ENCODE results near the gene TPRKB. TPM values are rescaled to one million over a fixed set of nuclear protein-coding genes. Genes with fewer than 3 reads are reported as not detected.
A peak's percentile ranks its signal among the peaks of the same experiment; 100 is the strongest.
"Not testable (repeated sequence)": the region's sequence is repeated elsewhere in the genome, so short reads cannot be mapped to it uniquely, and the experiment has no call there.

Gene TPRKB
- 10 to 100 TPM in 4 of 6 donors, 1 to 10 TPM in 2; 4.7 to 19.0 (median 13.4) TPM for total RNA-seq

DNA sequence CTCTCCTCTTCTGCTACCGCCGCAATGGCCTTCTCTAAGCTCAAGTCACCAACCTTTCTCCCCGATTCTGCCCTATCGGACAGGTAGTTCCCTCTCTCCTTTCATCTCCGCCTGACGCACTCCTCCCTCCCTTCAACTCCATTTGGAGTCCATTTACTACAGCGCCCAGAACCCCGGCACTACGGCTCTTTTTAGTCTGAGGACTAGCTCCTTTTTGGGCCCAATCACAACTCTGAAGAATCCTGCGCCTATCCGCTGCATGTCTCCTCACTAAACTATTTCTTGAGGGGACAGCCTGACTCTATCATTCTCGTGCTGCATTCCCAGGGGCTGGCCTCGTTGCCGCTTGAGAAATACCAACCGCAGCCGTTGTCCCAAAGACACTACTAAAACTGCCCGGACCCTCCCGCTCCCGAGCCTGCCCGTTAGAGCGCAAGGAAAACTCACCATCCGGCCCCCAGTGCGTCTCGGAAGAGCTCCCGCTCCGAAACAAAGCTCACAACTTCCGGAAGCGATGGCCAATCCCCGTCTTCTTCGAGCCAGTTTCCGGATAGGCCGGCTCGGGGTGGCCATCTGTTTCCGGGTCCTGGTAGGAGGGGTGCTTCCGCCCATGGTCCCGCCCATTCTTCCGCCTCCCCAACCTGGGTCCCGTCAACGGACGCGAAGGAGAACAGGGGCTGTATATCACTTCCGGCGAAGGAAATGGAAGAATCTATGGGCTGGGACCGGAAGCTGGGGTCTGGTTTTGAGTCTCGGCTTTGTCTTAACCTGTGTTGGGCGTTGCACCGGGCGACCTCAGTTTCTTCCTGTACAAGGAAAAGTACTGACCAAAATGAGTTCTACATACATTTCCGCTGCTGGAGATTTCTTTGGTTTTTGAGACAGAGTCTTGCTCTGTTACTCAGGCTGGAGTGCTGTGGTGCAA lies at the start of gene TPRKB:
TPRKB (minus strand) TSS at position 491 of the 925 bp plus-strand sequence. CDS start 2,776 bp downstream, outside the sequence.
- H3K9me3 ChIP-seq = no peaks in the 10 kb centered on the region
- H3K27ac ChIP-seq = peak within 1 kb of the TSS; percentile 51 to 83 (median 74)
- WGBS, 2 donors = 0 to 1% methylated on average over 26 to 44 of the region's 49 CpGs
- TF ChIP-seq POLR2AphosphoS5 (IDR thresholded peaks at IDR 0.05) (peak; percentile 89 to 94), POLR2A (IDR thresholded peaks at IDR 0.05) (peak in 2 of 4 donors; percentile 40 to 72), EP300 (IDR thresholded peaks at IDR 0.05) (peak in 2 of 4 donors; percentile 55 to 69)
- TF ChIP-seq, protein P1, sequence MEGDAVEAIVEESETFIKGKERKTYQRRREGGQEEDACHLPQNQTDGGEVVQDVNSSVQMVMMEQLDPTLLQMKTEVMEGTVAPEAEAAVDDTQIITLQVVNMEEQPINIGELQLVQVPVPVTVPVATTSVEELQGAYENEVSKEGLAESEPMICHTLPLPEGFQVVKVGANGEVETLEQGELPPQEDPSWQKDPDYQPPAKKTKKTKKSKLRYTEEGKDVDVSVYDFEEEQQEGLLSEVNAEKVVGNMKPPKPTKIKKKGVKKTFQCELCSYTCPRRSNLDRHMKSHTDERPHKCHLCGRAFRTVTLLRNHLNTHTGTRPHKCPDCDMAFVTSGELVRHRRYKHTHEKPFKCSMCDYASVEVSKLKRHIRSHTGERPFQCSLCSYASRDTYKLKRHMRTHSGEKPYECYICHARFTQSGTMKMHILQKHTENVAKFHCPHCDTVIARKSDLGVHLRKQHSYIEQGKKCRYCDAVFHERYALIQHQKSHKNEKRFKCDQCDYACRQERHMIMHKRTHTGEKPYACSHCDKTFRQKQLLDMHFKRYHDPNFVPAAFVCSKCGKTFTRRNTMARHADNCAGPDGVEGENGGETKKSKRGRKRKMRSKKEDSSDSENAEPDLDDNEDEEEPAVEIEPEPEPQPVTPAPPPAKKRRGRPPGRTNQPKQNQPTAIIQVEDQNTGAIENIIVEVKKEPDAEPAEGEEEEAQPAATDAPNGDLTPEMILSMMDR (IDR thresholded peaks at IDR 0.05) = peak in 1 of 6 experiments; percentile 17
- H3K27me3 ChIP-seq = no peaks in the 10 kb centered on the region
- H3K4me3 ChIP-seq = peak within 1 kb of the TSS; percentile 59 to 92 (median 76)
- DNase-seq (peak; percentile 87 to 96), ATAC-seq (ENCODE audit: low FRiP score in 2 of 2) (peak; percentile 98 to 100)
- peaks cover 6 to 21% (median 16%) of the 10 kb centered on the region in 4 donors for H3K4me1 ChIP-seq
- peaks cover 2 to 35% (median 22%) of the 10 kb centered on the region in 4 donors for H3K36me3 ChIP-seq

DNA sequence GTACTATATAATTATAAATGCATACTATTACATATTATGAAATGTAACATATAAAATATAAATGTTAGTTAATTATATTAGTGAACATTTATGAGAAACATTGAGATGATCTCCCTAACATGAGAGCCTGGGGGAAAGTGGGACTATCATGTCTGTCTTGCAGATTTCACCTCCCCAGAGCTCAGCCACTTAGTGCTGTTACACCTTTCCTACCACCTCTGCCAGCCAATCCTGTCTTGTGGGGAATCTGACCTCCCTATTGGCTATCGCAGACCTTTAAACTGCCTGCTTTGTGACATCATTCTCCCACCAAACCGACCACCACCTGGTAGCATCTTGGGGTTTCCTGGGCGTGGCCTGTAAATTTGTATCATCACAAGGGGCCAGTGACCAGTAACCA lies 46.7 kb upstream of the TPRKB start, which contains the start of gene C2orf78:
C2orf78 (plus strand) TSS at position 301 of the 400 bp plus-strand sequence. CDS start 127 bp downstream, outside the sequence.
- not testable (repeated sequence) for H3K4me3 ChIP-seq; ATAC-seq (ENCODE audit: low FRiP score in 2 of 2); H3K36me3 ChIP-seq; H3K27me3 ChIP-seq; DNase-seq; H3K9me3 ChIP-seq; H3K27ac ChIP-seq; H3K4me1 ChIP-seq
- no CpG with 5 or more reads among the region's 3 CpGs for WGBS, 2 donors

DNA sequence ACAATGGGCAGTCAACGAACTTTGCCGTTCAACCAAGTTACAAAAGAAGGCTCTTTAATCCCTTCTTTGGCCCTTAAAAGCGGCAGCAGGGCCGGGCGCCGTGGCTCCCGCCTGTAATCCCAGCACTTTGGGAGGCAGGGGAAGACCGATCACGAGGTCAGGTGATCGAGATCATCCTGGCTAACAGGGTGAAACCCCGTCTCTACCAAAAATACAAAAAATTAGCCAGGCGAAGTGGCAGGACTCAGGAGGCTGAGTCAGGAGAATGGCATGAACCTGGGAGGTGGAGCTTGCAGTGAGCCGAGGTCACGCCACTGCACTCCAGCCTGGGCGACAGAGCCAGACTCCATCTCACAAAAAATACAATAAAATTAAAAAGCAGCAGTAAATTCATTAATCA lies 46.3 kb upstream of the TPRKB start:
- not testable (repeated sequence) for H3K9me3 ChIP-seq; ATAC-seq (ENCODE audit: low FRiP score in 2 of 2); H3K27me3 ChIP-seq; H3K4me3 ChIP-seq; H3K27ac ChIP-seq; H3K36me3 ChIP-seq
- H3K4me1 ChIP-seq = peaks cover 8 to 13% (median 10%) of the 10 kb centered on the region in 4 donors
- WGBS, 2 donors = 83 to 84% methylated on average over 15 of the region's 15 CpGs
- peak in 1 of 2 donors; percentile 58 for DNase-seq

DNA sequence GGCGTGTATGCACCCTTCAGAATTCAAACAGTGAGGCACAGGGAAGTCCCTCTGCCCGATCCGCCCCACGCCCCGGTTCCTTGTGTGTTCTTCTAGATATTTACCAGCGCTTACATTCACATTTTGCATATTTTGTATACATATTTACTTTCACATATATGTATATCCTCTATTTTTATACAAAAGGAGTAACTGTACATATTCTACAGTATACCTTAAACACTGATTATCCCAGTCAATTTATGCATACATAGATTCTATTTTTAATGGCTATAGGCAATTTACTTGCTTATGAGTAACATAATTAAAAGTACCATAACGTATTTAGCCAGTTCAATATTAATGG lies 43.1 kb upstream of the TPRKB start:
- H3K4me1 ChIP-seq = peaks cover 13 to 23% (median 16%) of the 10 kb centered on the region in 4 donors
- no peaks in the 10 kb centered on the region for H3K27me3 ChIP-seq
- DNase-seq (no peak), ATAC-seq (ENCODE audit: low FRiP score in 2 of 2) (no peak)
- 3 to 5% methylated on average over 7 of the region's 7 CpGs for WGBS, 2 donors
- no peaks in the 10 kb centered on the region for H3K9me3 ChIP-seq
- H3K4me3 ChIP-seq = peak overlapping the region in 3 of 4 donors; percentile 64 to 87 (median 78)
- H3K36me3 ChIP-seq = peaks cover 5 to 22% (median 7%) of the 10 kb centered on the region in 4 donors
- TF ChIP-seq, protein P1 (IDR thresholded peaks at IDR 0.05) = no peak
- no peak for TF ChIP-seq EP300 (IDR thresholded peaks at IDR 0.05)
- no peak for TF ChIP-seq POLR2A (IDR thresholded peaks at IDR 0.05)
- no peak for TF ChIP-seq POLR2AphosphoS5 (IDR thresholded peaks at IDR 0.05)
- H3K27ac ChIP-seq = peak overlapping the region; percentile 92 to 94 (median 92)

DNA sequence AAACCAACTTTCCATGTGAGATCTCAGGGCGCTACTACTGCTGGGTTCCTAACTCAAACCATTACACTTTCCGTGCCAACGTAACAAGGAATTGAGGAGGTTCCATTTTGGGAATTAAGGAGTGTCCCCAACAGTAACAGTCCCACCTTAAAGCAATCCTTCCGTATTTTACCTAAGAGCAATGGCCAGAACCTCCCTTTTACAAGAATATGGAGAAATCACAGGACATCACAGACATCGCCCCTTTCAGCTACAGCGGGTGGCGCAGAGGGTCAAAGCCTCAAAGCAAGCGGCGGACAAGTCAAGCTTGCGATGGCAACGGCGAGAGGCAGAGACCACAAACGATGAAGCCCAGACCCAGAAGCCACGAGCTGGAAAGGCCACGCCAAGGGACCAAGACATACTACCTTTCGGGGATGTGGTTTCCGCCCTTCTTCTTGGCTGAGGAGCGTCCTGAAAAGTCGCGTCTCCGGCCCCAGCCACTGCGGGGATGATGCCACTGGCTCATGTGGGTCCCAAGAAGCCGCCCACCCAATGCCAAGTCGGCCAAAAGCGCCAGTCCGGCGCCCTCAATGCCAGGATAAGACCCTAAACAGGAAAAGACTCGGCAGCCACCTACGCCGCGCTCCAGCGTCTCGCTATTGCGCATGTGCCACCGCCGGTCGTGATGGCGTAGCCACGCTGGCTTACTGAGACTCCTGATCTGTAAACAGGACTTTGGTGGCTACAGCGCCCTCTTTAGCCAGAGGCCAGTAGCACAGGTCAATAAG lies 42.5 kb upstream of the TPRKB start, which contains the start of gene DUSP11:
DUSP11 (minus strand) TSS at position 637 of the 770 bp plus-strand sequence; CDS start at position 508, 129 bp downstream.
- DNase-seq (peak; percentile 96 to 98), ATAC-seq (ENCODE audit: low FRiP score in 2 of 2) (peak; percentile 100)
- peak within 1 kb of the TSS; percentile 92 to 94 (median 92) for H3K27ac ChIP-seq
- H3K36me3 ChIP-seq = peaks cover 5 to 26% (median 10%) of the 10 kb centered on the region in 4 donors
- peaks cover 13 to 23% (median 16%) of the 10 kb centered on the region in 4 donors for H3K4me1 ChIP-seq
- no peaks in the 10 kb centered on the region for H3K27me3 ChIP-seq
- WGBS, 2 donors = 1 to 2% methylated on average over 22 to 40 of the region's 40 CpGs
- peak within 1 kb of the TSS; percentile 60 to 87 (median 71) for H3K4me3 ChIP-seq
- H3K9me3 ChIP-seq = no peaks in the 10 kb centered on the region
- peak; percentile 82 to 95 for TF ChIP-seq POLR2AphosphoS5 (IDR thresholded peaks at IDR 0.05)
- peak in 3 of 4 donors; percentile 73 to 90 (median 76) for TF ChIP-seq POLR2A (IDR thresholded peaks at IDR 0.05)
- TF ChIP-seq, protein P1 (IDR thresholded peaks at IDR 0.05) = peak; percentile 88 to 96 (median 92)
- no peak for TF ChIP-seq EP300 (IDR thresholded peaks at IDR 0.05)

DNA sequence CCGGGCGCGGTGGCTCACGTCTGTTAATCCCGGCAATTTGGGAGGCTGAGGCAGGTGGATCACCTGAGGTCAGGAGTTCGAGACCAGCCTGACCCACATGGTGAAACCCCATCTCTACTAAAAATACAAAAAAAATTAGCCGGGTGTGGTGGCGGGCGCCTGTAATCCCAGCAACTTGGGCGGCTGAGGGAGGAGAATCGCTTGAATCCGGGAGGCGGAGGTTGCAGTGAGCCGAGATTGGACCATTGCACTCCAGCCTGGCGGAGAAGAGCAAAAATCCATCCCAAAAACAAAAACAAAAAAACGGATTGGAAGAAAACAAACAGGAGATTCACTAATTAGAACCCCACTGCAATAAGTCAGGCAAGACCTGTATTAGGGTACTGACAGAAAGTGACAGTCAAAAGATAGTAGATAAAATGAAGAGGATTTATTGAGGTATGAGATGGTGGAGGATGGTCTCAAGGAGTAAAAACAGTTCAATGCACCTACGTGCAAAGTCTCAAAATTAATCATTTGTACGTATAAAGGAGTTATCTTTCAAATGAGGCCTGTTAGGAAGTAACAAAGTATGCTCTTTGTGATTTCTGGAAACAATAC lies 41.8 kb upstream of the TPRKB start:
- H3K27me3 ChIP-seq; ATAC-seq (ENCODE audit: low FRiP score in 2 of 2); H3K9me3 ChIP-seq: not testable (repeated sequence)
- Histone ChIP-seq H3K4me1 (peaks cover 13 to 23% (median 16%) of the 10 kb centered on the region in 4 donors), H3K27ac (peak overlapping the region; percentile 92 to 94 (median 92)), H3K36me3 (peaks cover 6 to 33% (median 16%) of the 10 kb centered on the region in 4 donors), H3K4me3 (peak overlapping the region; percentile 60 to 87 (median 71))
- DNase-seq = peak in 1 of 2 donors; percentile 26
- WGBS, 2 donors = 68 to 72% methylated on average over 18 of the region's 18 CpGs
